GM18858 (cell line): ENCODE measurements around the gene SOCS1.
"Not testable (repeated sequence)": the region's sequence is repeated elsewhere in the genome, so short reads cannot be mapped to it uniquely, and the experiment has no call there.

Experiments used
- ATAC-seq: cut with Tn5 transposase; IDR thresholded peaks from one replicate; pipeline ENCODE4 v1.9.1; 2021; ENCODE audit not compliant: unreplicated experiment

SOCS1 gene

GRCh38 chr16:11229432-11229831, 26.6 kb downstream of the SOCS1 start:
- ATAC-seq, result no peak

- no peak for ATAC-seq
Measured at GRCh38 chr16:11225677-11226549, 30.1 kb downstream of the SOCS1 start.

- ATAC-seq, result peak; percentile 92
Measured at GRCh38 chr16:11224894-11225676, 30.9 kb downstream of the SOCS1 start.

- ATAC-seq, result no peak
Measured at GRCh38 chr16:11224096-11224893, 31.7 kb downstream of the SOCS1 start.

GRCh38 chr16:11220507-11220906, 35.5 kb downstream of the SOCS1 start:
- not testable (repeated sequence) for ATAC-seq

- ATAC-seq, result no peak
Measured at GRCh38 chr16:11219178-11219577, 36.8 kb downstream of the SOCS1 start.

- no peak for ATAC-seq
Measured at GRCh38 chr16:11218604-11218962, 37.4 kb downstream of the SOCS1 start.

- ATAC-seq, result no peak
Measured at GRCh38 chr16:11217651-11218603, 38.1 kb downstream of the SOCS1 start.

- no peak for ATAC-seq
Measured at GRCh38 chr16:11215935-11216556, 40.0 kb downstream of the SOCS1 start.

GRCh38 chr16:11213799-11214198, 42.2 kb downstream of the SOCS1 start:
- no peak for ATAC-seq

- ATAC-seq, result no peak
Measured at GRCh38 chr16:11213373-11213772, 42.6 kb downstream of the SOCS1 start.

- no peak for ATAC-seq
Measured at GRCh38 chr16:11212798-11213196, 43.2 kb downstream of the SOCS1 start.

GRCh38 chr16:11211977-11212797, 43.8 kb downstream of the SOCS1 start:
- no peak for ATAC-seq

GRCh38 chr16:11211061-11211976, 44.7 kb downstream of the SOCS1 start:
- no peak for ATAC-seq

GRCh38 chr16:11210260-11210659, 45.7 kb downstream of the SOCS1 start:
- ATAC-seq, result no peak

GRCh38 chr16:11208916-11209665, 46.9 kb downstream of the SOCS1 start:
- ATAC-seq, result no peak

GRCh38 chr16:11207646-11208045, 48.4 kb downstream of the SOCS1 start:
- ATAC-seq, result no peak
